Gastrocnemius medialis (tissue), 4 donors: Measurements from ENCODE around the gene NUDT1. TPM values are rescaled to one million over a fixed set of nuclear protein-coding genes. Genes with fewer than 3 reads are reported as not detected.

Experiments
- ATAC-seq, 2 donors: fragments of 150-250 bp; one replicate each; pipeline ENCODE4 v1.9.1; 2016
- DNase-seq, 2 donors: peaks; one replicate each; pipeline ENCODE4 v3.0.0-alpha.2; 2019
- H3K27ac ChIP-seq, 4 donors: fragments of 200-600 bp; sonication (generic); 1 replicate in 1 of 4; 2 replicates in 3 of 4; pipeline ENCODE4 v1.5.1; 2016 to 2018; ENCODE audit warnings: mild to moderate bottlenecking in 2 of 4, moderate library complexity in 1 of 4
- H3K27me3 ChIP-seq, 3 donors: fragments of 200-600 bp; sonication (generic) in 2 of 3; 1 replicate in 1 of 3; 2 replicates in 2 of 3; pipeline versions ENCODE4 v1.5.1 to v1.6.0; 2016 to 2019; ENCODE audit warnings: mild to moderate bottlenecking in 1 of 3, moderate library complexity in 1 of 3
- H3K36me3 ChIP-seq, 2 donors: fragments of 200-600 bp; sonication (generic) in 1 of 2; one replicate each; pipeline ENCODE4 v1.5.1; 2017 to 2018
- H3K4me1 ChIP-seq, 2 donors: fragments of 200-600 bp; sonication (generic) in 1 of 2; one replicate each; pipeline ENCODE4 v1.5.1; 2016 to 2017; ENCODE audit warnings: mild to moderate bottlenecking in 2 of 2
- H3K4me3 ChIP-seq, 4 donors: fragments of 200-600 bp; sonication (generic) in 3 of 4; 1 replicate in 1 of 4; 2 replicates in 3 of 4; pipeline ENCODE4 v1.5.1; 2016 to 2019; ENCODE audit warnings: mild to moderate bottlenecking in 2 of 4
- H3K9me3 ChIP-seq, 3 donors: fragments of 200-600 bp; sonication (generic) in 2 of 3; 1 replicate in 1 of 3; 2 replicates in 2 of 3; pipeline ENCODE4 v1.5.1; 2016 to 2019
- POLR2A ChIP-seq, 2 donors: fragments of 450-650 bp; IDR thresholded peaks; one replicate each; pipeline ENCODE4 v1.6.1; 2017; ENCODE audit warnings: antibody characterized with exemption in 2 of 2, mild to moderate bottlenecking in 2 of 2, moderate library complexity in 2 of 2
- in situ Hi-C, 4 donors: fragments of 200-750 bp; cut with MboI; loops; one replicate each; pipeline versions ENCODE4 v1.15.0 to v1.8.0; 2017; ENCODE audit warnings: low sequenced_read_pairs in 4 of 4
- intact Hi-C: fragments of 100-400 bp; cut with DNase I; formaldehyde crosslinking; loops from one replicate; pipeline ENCODE4 v1.15.1; 2023; ENCODE audit warnings: low total_unique reads
- total RNA-seq, 4 donors: library from RNA; depleted of rRNA; stranded (reverse); fragments of >200 nt; gene quantifications; one replicate each; pipeline versions ENCODE4 v1.1.0 to v1.2.3, GENCODE V29; 2016
- TF ChIP-seq, protein P1 (sequence below), 5 experiments: fragments of 450-650 bp in 3 of 5; fragments of 200-600 bp in 2 of 5; sonication (generic) in 2 of 5; IDR thresholded peaks in 4 of 5; conservative IDR thresholded peaks in 1 of 5; 1 replicate in 4 of 5; 2 replicates in 1 of 5; pipeline ENCODE4 v1.5.1; 2016 to 2019; ENCODE audit warnings: antibody characterized with exemption in 5 of 5, mild to moderate bottlenecking in 3 of 5, moderate library complexity in 3 of 5

The NUDT1 gene
- total RNA-seq, 4 donors from 2014 or later, result 14.7 to 22.5 (median 18.1) TPM

GRCh38 chr7:2276107-2276506, 34.1 kb downstream of the NUDT1 start:
- no peaks in the 10 kb centered on the region for H3K4me1 ChIP-seq
- H3K27me3 ChIP-seq, result no peaks in the 10 kb centered on the region
- no peak for DNase-seq
- H3K36me3 ChIP-seq, result no peaks in the 10 kb centered on the region
- in situ Hi-C loops, result no loop called here
- no peaks in the 10 kb centered on the region for H3K9me3 ChIP-seq
- TF ChIP-seq, protein P1, sequence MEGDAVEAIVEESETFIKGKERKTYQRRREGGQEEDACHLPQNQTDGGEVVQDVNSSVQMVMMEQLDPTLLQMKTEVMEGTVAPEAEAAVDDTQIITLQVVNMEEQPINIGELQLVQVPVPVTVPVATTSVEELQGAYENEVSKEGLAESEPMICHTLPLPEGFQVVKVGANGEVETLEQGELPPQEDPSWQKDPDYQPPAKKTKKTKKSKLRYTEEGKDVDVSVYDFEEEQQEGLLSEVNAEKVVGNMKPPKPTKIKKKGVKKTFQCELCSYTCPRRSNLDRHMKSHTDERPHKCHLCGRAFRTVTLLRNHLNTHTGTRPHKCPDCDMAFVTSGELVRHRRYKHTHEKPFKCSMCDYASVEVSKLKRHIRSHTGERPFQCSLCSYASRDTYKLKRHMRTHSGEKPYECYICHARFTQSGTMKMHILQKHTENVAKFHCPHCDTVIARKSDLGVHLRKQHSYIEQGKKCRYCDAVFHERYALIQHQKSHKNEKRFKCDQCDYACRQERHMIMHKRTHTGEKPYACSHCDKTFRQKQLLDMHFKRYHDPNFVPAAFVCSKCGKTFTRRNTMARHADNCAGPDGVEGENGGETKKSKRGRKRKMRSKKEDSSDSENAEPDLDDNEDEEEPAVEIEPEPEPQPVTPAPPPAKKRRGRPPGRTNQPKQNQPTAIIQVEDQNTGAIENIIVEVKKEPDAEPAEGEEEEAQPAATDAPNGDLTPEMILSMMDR (IDR thresholded peaks at IDR 0.05 in 4 of 5, conservative IDR thresholded peaks at IDR 0.05 in 1 of 5), result no peak
- TF ChIP-seq POLR2A (IDR thresholded peaks at IDR 0.05), result no peak
- intact Hi-C loops, result no loop called here
- no peak overlapping the region for H3K4me3 ChIP-seq
- H3K27ac ChIP-seq, result no peak overlapping the region
- no peak for ATAC-seq

GRCh38 chr7:2278026-2278425, 36.0 kb downstream of the NUDT1 start:
- Histone ChIP-seq H3K36me3 (no peaks in the 10 kb centered on the region), H3K27me3 (no peaks in the 10 kb centered on the region), H3K4me1 (no peaks in the 10 kb centered on the region), H3K4me3 (no peak overlapping the region), H3K27ac (no peak overlapping the region), H3K9me3 (no peaks in the 10 kb centered on the region)
- intact Hi-C loops, result no loop called here
- in situ Hi-C loops, result no loop called here
- no peak for DNase-seq
- TF ChIP-seq POLR2A (IDR thresholded peaks at IDR 0.05), result no peak
- TF ChIP-seq, protein P1 (IDR thresholded peaks at IDR 0.05 in 4 of 5, conservative IDR thresholded peaks at IDR 0.05 in 1 of 5), result no peak
- ATAC-seq, result no peak

DNA sequence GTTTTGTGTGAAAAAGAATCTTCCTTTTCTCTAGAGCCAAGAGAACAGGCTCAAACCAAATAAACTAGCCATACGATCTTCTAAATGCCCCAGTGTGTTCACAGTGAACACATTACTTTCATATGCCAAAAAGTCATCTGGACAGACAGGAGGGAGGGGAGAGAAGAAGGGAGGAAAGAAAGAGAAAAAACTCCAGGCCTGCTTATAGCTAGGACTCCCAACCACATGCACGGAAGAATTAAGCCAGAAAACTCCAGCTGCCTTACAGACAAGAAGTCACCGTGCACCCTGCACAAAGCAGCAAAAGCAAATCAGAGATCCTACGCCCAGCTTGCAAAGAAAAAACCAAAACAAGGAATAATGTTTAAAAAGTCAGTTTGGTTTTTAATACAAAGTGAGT, 37.9 kb downstream of the NUDT1 start:
- intact Hi-C loops, result no loop called here
- no peak for ATAC-seq
- Histone ChIP-seq H3K9me3 (no peaks in the 10 kb centered on the region), H3K4me1 (no peaks in the 10 kb centered on the region), H3K36me3 (no peaks in the 10 kb centered on the region), H3K27me3 (no peaks in the 10 kb centered on the region), H3K4me3 (no peak overlapping the region), H3K27ac (no peak overlapping the region)
- in situ Hi-C loops, result no loop called here
- no peak for DNase-seq
- TF ChIP-seq POLR2A (IDR thresholded peaks at IDR 0.05), result no peak
- TF ChIP-seq, protein P1 (IDR thresholded peaks at IDR 0.05 in 4 of 5, conservative IDR thresholded peaks at IDR 0.05 in 1 of 5), result no peak

GRCh38 chr7:2280424-2280823, 38.4 kb downstream of the NUDT1 start:
- in situ Hi-C loops, result no loop called here

More at GRCh38 chr7:2280424-2280823, 38.4 kb downstream of the NUDT1 start:
- TF ChIP-seq, protein P1 (IDR thresholded peaks at IDR 0.05 in 4 of 5, conservative IDR thresholded peaks at IDR 0.05 in 1 of 5), result no peak
- TF ChIP-seq POLR2A (IDR thresholded peaks at IDR 0.05), result no peak
- H3K4me3 ChIP-seq, result no peak overlapping the region
- intact Hi-C loops, result no loop called here
- no peaks in the 10 kb centered on the region for H3K27me3 ChIP-seq
- DNase-seq (no peak), ATAC-seq (no peak)
- no peaks in the 10 kb centered on the region for H3K4me1 ChIP-seq
- H3K9me3 ChIP-seq, result no peaks in the 10 kb centered on the region
- H3K36me3 ChIP-seq, result no peaks in the 10 kb centered on the region
- H3K27ac ChIP-seq, result no peak overlapping the region
